Activated naive CD8-positive, alpha-beta T cell treated with anti-CD3 and anti-CD28 coated beads for 36 hours (primary cell): Measurements from ENCODE around the gene GOT1. TPM values are rescaled to one million over a fixed set of nuclear protein-coding genes. Genes with fewer than 3 reads are reported as not detected.

Source experiments
- DNase-seq: peaks from one replicate; pipeline ENCODE4 v3.0.0; 2021
- H3K27ac Mint-ChIP-seq: one replicate; pipeline ENCODE4 v1.8.0; 2022; ENCODE audit warnings: mild to moderate bottlenecking, moderate library complexity, mixed read lengths
- H3K27me3 Mint-ChIP-seq: one replicate; pipeline ENCODE4 v1.8.0; 2022; ENCODE audit warnings: mild to moderate bottlenecking, mixed read lengths
- H3K36me3 Mint-ChIP-seq: one replicate; pipeline ENCODE4 v1.8.0; 2021; ENCODE audit warnings: mild to moderate bottlenecking, mixed read lengths
- H3K4me1 Mint-ChIP-seq: one replicate; pipeline ENCODE4 v1.8.0; 2021; ENCODE audit warnings: mixed read lengths
- H3K4me3 Mint-ChIP-seq: one replicate; pipeline ENCODE4 v1.8.0; 2022; ENCODE audit warnings: mild to moderate bottlenecking, moderate library complexity, mixed read lengths
- H3K9me3 Mint-ChIP-seq: one replicate; pipeline ENCODE4 v1.8.0; 2022; ENCODE audit warnings: mixed read lengths
- total RNA-seq, 2 experiments: library from RNA; stranded (reverse); gene quantifications; one replicate each; pipeline ENCODE4 v1.2.3, GENCODE V29; 2021

The GOT1 gene
- total RNA-seq, 2 experiments from 2014 or later, result 50.8 to 53.9 TPM

DNA sequence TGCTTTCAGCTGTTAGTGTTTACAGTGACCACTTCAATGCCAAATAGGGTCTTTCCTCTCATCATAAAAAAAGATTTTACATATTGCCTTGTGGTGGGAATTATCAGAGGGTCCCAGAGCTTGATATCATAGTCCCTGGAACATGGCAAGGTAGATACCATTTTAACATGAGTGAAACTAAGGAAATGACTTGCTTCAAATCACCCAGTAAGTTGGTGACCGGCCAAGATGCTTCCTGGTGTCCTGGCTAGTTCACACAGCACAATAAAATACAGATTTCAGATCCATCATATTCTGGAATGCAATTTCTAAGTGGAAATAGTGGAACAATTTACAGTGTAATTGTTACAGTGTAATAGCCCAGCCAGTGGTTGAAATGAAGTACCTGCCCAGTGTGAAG is 64.7 kb downstream of the GOT1 start:
- Mint-ChIP-seq H3K4me3 (no peak overlapping the region), H3K9me3 (no peaks in the 10 kb centered on the region), H3K27me3 (peaks cover 34% of the 10 kb centered on the region), H3K4me1 (peaks cover 2% of the 10 kb centered on the region), H3K36me3 (no peaks in the 10 kb centered on the region), H3K27ac (no peak overlapping the region)
- DNase-seq, result no peak

DNA sequence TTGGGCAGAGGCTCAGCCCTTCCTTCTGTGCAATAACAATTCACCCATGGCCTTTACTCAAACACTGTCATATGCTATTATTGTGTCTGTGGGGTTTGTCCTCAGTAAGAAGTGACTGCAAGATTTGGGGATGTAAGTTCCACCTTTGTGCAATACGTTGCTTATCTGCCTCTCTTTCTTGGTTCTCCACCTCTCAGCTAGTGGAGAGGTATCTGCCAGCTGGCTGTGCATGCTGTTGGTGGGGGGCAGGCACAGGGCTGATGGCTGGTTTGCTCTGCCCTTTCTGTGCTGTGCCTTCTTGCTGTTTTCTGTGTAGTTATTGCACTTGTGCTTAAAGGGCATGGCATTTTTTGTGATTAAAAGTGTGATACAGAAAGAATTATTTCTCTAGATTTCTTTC is 65.1 kb downstream of the GOT1 start:
- no peak for DNase-seq
- no peak overlapping the region for H3K4me3 Mint-ChIP-seq
- H3K36me3 Mint-ChIP-seq, result no peaks in the 10 kb centered on the region
- peaks cover 30% of the 10 kb centered on the region for H3K27me3 Mint-ChIP-seq
- H3K9me3 Mint-ChIP-seq, result no peaks in the 10 kb centered on the region
- H3K27ac Mint-ChIP-seq, result no peak overlapping the region
- no peaks in the 10 kb centered on the region for H3K4me1 Mint-ChIP-seq

DNA sequence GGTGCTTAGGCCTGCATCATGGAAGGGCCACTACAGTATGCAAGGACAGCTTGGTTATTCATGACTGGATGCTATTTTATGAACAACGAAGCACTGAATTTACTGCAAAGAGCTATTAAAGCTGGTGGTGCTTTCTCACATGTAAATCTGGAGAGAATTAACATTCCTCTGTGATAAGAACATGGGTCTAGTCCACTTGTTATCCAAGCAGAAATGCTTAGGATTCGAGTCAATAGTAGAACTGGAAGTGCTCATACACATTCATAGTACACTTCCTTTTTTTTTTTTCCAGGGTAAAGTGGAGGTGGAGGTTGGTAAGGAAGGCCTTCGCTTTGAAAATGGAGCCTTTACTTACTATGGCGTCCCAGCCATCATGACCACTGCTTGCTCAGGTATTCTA is 66.3 kb downstream of the GOT1 start:
- Mint-ChIP-seq H3K36me3 (no peaks in the 10 kb centered on the region), H3K27ac (no peak overlapping the region), H3K27me3 (peaks cover 18% of the 10 kb centered on the region), H3K4me3 (no peak overlapping the region), H3K4me1 (no peaks in the 10 kb centered on the region), H3K9me3 (no peaks in the 10 kb centered on the region)
- DNase-seq, result no peak

DNA sequence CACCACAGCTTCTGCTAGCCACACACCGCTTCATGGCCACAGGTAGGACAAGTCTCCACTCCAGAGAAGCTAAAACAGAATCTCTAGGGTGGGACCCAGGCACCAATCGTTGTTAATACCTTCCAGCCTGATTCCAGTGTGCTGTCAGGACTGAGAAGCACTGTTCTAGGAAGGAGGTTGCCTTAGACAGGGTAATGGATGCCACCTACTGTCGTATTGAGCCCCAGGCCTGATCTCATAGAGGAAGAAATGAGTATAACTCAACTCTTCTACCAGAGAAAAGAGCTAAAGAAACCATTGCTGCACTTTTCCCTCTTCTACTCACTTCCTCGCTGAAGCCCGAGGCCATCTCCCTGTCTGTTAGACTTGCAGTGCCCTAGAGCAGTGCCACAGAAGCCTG is 69.5 kb downstream of the GOT1 start:
- H3K27me3 Mint-ChIP-seq, result peaks cover 4% of the 10 kb centered on the region
- H3K27ac Mint-ChIP-seq, result no peak overlapping the region
- H3K4me1 Mint-ChIP-seq, result peaks cover 3% of the 10 kb centered on the region
- H3K4me3 Mint-ChIP-seq, result no peak overlapping the region
- peaks cover 2% of the 10 kb centered on the region for H3K36me3 Mint-ChIP-seq
- no peak for DNase-seq
- no peaks in the 10 kb centered on the region for H3K9me3 Mint-ChIP-seq

DNA sequence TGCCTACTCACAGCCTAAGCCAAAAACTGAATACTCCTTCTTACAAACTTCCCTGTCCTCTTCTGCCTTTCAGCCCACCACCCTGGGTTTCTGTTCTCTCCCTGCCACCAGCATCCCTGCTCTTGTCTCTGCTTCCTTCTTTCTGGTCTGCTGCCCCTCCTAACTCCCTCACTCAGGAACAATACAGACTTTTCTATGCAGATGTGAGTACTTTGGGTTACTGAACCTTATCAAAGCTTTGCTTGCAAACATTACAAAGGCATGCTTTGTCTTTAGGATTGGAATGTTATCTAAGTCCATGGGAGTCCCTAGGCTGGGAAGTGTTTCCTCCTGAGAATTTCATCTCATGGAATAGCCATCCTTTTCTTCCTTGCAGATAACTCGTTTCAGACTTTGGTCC is 72.3 kb downstream of the GOT1 start:
- Mint-ChIP-seq H3K36me3 (peaks cover 2% of the 10 kb centered on the region), H3K4me3 (no peak overlapping the region), H3K9me3 (no peaks in the 10 kb centered on the region), H3K27me3 (peaks cover 12% of the 10 kb centered on the region), H3K27ac (no peak overlapping the region), H3K4me1 (peaks cover 3% of the 10 kb centered on the region)
- DNase-seq, result no peak

DNA sequence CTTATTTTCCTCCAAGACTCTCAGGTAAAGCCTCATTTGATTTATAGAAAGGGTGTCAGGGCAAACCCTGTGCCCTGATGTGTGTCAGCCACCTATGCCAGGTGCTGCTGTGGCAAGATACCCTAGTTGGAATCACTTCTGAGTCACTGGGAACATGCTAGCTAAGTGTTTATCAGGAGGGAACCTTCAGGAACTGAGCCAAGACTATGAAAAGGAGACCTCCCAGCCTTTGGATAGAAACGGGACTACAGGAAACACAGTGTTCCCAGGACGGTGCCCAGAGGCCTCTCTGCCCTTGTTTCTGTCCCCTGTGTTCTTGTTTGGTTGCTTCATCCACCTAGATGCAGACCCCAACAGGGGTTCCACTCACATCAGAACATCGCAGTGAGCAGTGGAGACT is 72.7 kb downstream of the GOT1 start:
- peaks cover 2% of the 10 kb centered on the region for H3K36me3 Mint-ChIP-seq
- no peak overlapping the region for H3K4me3 Mint-ChIP-seq
- peaks cover 12% of the 10 kb centered on the region for H3K27me3 Mint-ChIP-seq
- no peak for DNase-seq
- H3K27ac Mint-ChIP-seq, result no peak overlapping the region
- H3K9me3 Mint-ChIP-seq, result no peaks in the 10 kb centered on the region
- H3K4me1 Mint-ChIP-seq, result peaks cover 3% of the 10 kb centered on the region

DNA sequence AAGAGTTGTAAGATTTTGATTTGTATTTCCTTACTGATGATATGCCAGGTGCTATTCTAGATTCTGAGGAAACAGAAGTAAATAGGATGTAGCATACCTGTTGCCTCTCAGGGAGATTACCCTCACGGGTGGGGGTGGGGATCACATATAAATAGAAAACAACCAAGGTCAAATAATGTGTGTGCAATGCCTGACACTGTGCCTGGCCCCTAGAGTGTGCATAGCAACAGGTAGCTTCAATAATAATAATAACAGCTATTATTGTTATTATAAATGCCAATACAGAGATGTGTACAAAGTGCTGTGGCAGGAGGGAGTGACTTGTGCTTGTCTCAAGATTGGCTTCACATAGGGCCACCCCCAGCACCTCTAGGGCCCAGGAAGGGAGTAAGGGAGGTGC is 77.2 kb downstream of the GOT1 start:
- peaks cover 2% of the 10 kb centered on the region for H3K36me3 Mint-ChIP-seq
- H3K4me3 Mint-ChIP-seq, result no peak overlapping the region
- H3K27me3 Mint-ChIP-seq, result peaks cover 12% of the 10 kb centered on the region
- H3K27ac Mint-ChIP-seq, result no peak overlapping the region
- H3K4me1 Mint-ChIP-seq, result peaks cover 3% of the 10 kb centered on the region
- no peaks in the 10 kb centered on the region for H3K9me3 Mint-ChIP-seq
- no peak for DNase-seq

DNA sequence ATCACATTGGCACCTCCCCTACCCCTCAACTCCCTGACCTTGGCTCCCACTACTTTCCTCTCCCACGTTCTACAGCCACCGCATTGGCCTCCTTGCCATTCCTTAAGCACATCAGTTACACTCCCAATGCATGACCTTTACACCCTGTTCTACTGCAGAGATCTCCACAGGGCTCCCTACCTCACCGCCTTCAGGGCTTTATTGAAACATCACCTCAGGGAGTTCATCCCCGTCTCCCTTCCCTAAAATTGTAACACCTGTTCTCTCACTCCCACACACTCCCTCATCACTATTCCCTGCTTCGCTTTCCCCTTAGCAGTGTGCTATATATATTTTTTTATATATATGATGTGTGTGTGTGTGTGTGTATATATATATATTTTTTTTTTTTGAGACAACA is 82.8 kb downstream of the GOT1 start:
- Mint-ChIP-seq H3K4me3 (no peak overlapping the region), H3K36me3 (no peaks in the 10 kb centered on the region), H3K27me3 (peaks cover 7% of the 10 kb centered on the region), H3K27ac (no peak overlapping the region), H3K4me1 (no peaks in the 10 kb centered on the region), H3K9me3 (no peaks in the 10 kb centered on the region)
- DNase-seq, result no peak

Other genes with a start within 250 kb of the GOT1 start
- gene HPSE2, start 194.8 kb downstream of the GOT1 start, total RNA-seq, result not detected
- gene CNNM1, start 101.3 kb downstream of the GOT1 start, total RNA-seq, result 1 to 10 TPM in 1 of 2 experiments, under 1 TPM in 1; 0.70 to 1.0 TPM
- gene NKX2-3, start 102.3 kb upstream of the GOT1 start, total RNA-seq, result not detected
- 10 to 100 TPM; 51.9 to 54.9 TPM for gene SLC25A28, start 189.8 kb upstream of the GOT1 start, total RNA-seq
- 1 to 10 TPM; 4.4 to 5.2 TPM for gene ENTPD7, start 228.9 kb upstream of the GOT1 start, total RNA-seq